Fibroblast of pulmonary artery (primary cell): ENCODE results near the gene WDR70.

Experiments
- DNase-seq: peaks from one replicate; pipeline ENCODE4 v3.0.0-alpha.2; 2010; ENCODE audit warnings: low read depth
- H3K4me3 ChIP-seq: replicated peaks from 2 replicates; pipeline ENCODE4 v1.5.1; 2011; ENCODE audit warnings: low read depth, mild to moderate bottlenecking, control low read depth, low read length, moderate library complexity
- CTCF ChIP-seq: IDR thresholded peaks from 2 replicates; pipeline ENCODE4 v1.5.1; 2011; ENCODE audit warnings: mild to moderate bottlenecking, control low read depth, low read length, inconsistent platforms; ENCODE audit errors: missing control alignments

Gene WDR70

DNA sequence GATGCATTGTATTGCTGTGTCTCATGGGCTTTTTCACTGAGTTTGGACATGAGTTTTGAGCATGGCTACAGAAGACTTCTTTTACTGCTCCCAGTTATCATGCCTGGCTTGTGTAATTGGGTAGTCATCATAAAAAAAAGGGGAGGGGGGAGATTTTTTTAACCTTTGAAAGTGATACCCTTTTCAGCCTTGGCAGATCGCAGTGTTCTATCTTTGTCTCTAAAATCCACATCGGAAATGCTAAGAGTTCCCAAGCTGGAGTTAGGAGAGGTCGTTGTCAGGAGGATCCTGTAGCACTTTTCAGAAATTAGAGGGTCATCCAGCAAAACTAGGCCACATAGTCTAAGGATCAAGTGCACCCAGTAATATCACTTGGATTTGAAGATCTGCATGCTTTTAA lies 188.4 kb downstream of the WDR70 start:
- no peak for TF ChIP-seq CTCF
- no peak for DNase-seq
- no peak overlapping the region for H3K4me3 ChIP-seq

DNA sequence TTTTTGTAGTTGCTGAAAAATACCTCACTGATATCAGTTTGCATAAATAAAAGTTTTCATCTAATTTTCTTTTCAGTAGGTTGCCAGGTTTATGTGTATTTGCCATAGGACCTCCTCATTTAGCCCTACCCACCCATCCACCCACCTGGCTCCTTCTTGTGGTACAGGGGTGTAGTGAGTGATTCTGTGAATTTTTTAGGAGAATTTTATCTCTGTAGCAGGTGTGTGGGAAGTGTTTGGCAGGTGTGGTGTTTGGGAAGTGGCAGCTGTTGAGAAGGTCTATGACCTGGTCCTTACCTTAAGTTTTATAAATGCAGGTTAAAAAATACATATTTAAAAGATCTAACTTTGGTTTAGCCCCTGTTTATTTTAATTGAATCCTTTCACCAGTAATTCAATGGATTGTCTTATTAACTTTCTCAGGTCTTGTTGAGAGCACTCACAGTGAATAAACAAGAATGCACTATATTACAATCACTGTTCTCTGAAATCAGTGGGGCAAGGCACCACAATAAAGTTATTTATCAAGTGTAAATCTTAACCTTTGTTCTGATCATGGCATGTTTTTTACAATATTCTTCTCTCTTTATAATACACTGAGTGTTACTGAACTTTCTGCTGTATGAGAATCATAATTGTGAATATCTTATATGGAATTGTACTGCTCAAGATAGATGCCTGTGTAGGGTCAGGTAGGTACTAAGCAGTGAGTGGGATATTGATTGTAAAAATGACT lies 189.1 kb downstream of the WDR70 start:
- H3K4me3 ChIP-seq: no peak overlapping the region
- DNase-seq: no peak
- TF ChIP-seq CTCF: no peak

DNA sequence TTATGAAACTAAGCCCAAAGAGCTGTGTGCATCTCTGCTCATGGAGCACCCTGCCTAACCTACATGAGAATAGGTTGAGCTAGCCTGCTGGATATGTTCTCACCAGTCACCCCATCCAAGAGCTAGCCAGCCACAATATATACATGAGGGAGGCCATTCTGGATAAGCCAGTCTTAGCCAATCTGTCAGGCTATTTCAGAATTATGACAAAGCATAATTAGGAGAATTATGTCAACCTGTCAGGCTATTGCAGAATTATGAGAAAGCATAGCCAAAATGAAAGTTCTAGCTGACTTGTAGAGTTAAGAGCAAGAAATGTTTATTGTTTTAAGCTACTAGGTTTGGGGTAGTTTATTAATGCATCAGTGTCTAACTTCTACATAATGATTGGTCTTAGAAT lies 189.8 kb downstream of the WDR70 start:
- TF ChIP-seq CTCF: no peak
- DNase-seq: no peak
- no peak overlapping the region for H3K4me3 ChIP-seq

GRCh38 chr5:37569466-37569865 lies 190.3 kb downstream of the WDR70 start:
- H3K4me3 ChIP-seq: no peak overlapping the region
- DNase-seq: no peak
- TF ChIP-seq CTCF: no peak

DNA sequence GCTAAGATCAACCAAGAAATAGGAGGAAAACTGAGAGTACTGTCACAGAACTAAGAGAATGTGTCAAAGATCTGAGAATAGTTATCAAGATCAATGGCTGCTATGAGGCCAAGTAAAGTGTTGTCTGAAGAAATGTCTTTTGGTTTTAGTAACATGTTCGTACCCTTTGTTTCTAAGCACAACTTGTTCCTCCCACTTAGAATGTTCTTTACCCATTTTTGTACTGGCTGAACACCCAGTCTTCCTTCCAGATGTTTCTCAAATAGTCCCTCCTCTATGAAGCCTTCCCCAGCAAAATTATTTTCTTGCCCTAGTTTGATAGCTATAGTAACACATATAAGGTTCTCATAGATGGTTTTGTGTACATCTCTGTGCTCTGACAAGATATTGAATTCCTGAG lies 191.5 kb downstream of the WDR70 start:
- DNase-seq: no peak
- H3K4me3 ChIP-seq: no peak overlapping the region
- no peak for TF ChIP-seq CTCF

- H3K4me3 ChIP-seq: no peak overlapping the region
- no peak for TF ChIP-seq CTCF
- DNase-seq: no peak
Observed at GRCh38 chr5:37571985-37572384, 192.9 kb downstream of the WDR70 start.
